Activated CD4-positive, alpha-beta T cell treated with anti-CD3 and anti-CD28 coated beads, Interleukin-2, amount 50 U/mL, for 1 hour (primary cell): ENCODE measurements around the gene NGB.
A peak's percentile ranks its signal among the peaks of the same experiment; 100 is the strongest.
"Not testable (repeated sequence)": the region's sequence is repeated elsewhere in the genome, so short reads cannot be mapped to it uniquely, and the experiment has no call there.

Experiments
- DNase-seq: peaks from one replicate; pipeline ENCODE4 v3.0.0-alpha.2; 2020

NGB gene

DNA sequence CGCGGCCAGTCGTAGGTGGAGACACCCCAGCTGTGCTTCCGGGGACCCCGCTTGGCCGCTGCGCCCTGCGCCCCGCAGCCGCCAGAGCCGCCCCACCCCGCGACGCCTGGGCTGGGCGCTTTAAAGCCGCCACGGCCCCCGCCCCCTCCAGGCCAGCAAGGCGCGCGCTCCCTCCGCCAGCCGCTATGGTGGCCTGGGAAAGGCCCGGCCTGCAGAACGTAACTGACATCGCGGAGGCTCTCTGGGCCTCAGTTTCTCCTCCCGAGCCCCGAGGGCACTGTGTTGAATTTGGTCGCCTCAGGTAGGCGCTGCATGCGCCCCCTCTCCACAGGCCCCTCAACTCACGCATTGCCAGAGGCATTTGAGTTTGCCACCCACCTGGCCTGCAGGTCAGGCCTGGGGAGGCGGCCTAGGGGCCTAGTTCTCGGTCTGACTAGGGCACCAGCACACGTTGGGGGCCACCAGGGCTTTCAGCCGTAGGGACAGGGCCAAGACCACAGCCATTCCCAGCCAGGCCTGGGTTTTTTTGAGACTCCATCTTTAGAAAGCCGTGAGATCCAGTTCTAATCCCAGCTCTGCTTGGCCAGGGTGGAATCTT, at the start of gene NGB:
Gene NGB (minus strand): TSS at position 94 of the 598 bp plus-strand sequence. CDS start 269 bp downstream, outside the sequence.
- no peak for DNase-seq

GRCh38 chr14:77320238-77320935, 49.4 kb upstream of the NGB start, which contains the start of gene POMT2:
POMT2 (minus strand) TSS chr14:77320883; CDS start chr14:77320681, 202 bp downstream.
- DNase-seq, result peak; percentile 90

DNA sequence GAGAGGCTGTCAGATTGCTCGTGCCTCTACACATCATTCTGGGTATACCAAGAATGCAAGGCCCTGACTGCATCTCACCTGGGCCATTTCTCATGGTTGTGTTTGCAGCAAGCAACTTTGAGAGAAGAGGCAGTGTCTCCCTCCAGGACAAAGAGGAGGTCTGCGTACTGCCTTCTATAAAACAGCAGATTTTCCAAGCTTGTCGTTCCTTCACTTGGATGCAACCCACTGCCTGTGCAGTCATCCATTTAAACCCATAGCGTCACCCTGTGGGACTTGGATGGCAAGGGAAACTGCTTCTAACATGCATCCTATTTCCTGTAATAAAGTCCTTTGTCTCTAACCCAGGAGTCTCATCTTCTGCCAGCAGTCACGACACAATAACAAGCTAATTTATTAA, 48.4 kb upstream of the NGB start:
- DNase-seq, result no peak

DNA sequence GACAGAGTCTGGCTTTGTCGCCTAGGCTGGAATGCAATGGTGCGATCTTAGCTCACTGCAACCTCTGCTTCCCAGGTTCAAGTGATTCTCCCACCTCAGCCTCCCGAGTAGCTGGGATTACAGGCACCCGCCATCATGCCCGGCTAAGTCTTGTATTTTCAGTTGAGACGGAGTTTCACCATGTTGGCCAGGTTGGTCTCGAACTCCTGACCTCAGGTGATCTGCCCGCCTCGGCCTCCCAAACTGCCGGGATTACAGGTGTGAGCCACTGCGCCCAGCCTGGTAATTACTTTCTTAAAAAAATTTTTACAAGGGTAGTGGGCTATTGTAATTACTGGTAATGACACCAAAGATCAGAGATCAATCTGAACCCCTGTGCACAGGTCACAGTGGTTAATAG, 47.8 kb upstream of the NGB start:
- DNase-seq, result not testable (repeated sequence)

GRCh38 chr14:77318006-77318553, 47.1 kb upstream of the NGB start:
- DNase-seq, result no peak

DNA sequence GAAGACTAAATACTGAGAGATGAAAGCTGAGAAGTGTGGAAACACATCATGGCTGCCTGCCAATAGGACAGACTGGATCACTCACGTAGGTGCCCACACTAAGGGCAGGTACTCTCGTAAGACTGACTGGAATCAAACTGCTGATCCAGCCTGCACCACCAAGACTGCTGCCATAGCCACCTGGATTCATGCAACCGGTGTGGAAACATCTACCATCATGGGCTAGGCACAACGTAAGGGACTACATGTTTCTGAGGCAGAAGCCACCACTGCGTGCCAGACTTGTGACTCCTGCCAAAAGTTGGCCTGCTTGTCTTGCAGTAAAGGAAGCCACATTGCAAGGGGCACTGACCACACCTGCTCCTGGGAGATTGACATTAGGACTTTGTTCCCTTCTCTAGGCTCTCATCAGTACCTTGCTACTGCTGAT, 45.9 kb upstream of the NGB start:
- DNase-seq, result no peak

GRCh38 chr14:77316195-77316505, 45.1 kb upstream of the NGB start:
- no peak for DNase-seq

- no peak for DNase-seq
These were observed 43.8 kb upstream of the NGB start for GRCh38 chr14:77314539-77315457.

- DNase-seq, result no peak
These were observed 43.0 kb upstream of the NGB start for GRCh38 chr14:77314043-77314442.

GRCh38 chr14:77313371-77313770, 42.4 kb upstream of the NGB start:
- no peak for DNase-seq

DNA sequence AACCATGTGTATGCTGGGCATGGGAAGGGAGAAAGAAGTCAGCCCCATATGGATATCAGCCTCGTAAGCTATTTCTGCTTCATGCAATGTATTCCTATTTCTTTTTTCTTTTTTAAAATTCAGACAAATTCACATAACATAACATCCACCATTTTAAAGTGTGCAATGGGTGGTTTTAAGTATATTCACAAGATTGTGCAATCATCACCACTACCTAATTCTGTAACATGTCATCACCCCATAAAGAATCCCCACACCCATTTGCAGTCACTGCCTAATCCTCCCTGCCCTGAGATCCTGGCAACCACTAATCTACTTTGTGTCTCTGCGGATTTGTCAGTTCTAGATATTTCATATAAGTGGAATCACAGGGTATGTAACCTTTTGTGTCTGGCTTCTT, 40.2 kb upstream of the NGB start:
- DNase-seq, result no peak

DNA sequence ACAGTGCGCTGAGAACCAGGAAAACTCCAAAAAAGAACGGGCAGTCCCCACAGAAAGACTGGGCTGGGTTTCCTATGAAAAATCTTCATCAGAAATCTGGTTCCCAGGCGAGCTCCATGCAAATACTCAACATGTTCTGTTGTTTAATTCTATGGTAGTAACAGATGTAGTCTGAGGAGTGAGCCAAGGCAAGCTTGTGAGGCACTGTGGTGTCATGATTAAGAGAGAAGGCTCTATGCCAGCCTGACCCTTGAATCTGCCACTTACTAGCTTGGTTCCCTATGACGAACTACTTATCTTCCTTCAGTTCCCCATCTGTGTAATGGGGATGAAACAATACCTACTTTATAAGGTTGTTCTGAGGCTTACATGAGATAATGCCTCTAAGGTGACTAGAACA, 39.0 kb upstream of the NGB start:
- DNase-seq, result no peak

DNA sequence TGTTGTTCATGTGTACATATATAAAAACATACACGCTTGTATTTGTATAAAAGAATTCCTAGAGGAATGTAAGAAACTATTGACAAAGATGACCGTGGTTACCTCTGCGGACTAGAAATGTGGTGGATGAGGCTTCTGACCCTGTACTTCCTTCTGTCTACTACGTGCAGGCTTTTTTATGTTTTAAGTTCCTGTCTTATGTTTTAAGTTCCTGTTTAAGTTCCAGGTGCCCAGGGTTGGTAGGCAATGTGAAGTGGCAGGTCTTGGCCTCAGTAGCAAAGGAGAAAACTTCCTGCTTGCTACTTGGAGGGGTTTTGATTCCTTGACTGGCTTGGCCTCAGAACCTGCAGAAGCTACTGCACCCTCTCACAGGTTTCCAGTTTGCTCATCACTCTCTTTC, 38.1 kb upstream of the NGB start:
- DNase-seq, result no peak

DNA sequence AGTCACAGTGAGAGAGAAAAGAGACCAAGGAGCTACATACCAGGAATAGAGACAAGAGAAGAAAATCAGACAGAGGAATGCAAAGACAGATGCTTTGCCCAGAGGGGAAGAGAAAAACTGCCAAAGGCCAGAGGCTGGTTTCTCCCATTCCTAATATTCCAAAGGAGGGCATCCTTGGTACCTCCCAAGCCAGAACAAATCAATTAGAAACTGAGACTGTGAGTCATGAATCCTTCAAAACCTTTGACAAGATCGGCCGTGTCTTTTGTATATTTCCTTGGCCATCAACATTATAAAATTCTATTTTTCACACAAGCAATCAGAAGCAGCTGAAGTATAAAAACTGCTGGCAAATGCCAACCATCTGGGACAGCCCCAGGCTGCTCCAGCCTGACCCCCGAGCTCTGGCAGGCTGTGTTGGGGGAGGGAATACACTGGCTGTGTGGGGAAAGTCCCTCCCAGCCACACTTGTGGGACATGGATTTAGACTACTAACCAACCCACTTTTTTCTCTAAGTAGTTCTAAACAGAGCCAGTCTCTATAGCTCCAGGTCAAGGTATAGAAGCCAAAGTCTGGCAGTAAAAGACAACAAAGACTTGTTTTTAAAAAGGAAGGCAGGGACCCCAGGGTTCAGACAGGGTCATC, 36.0 kb upstream of the NGB start:
- no peak for DNase-seq

GRCh38 chr14:77306416-77306815, 35.4 kb upstream of the NGB start:
- DNase-seq, result no peak

- DNase-seq, result no peak
These were observed 34.7 kb upstream of the NGB start for GRCh38 chr14:77305696-77306095.

GRCh38 chr14:77303417-77304156, 32.6 kb upstream of the NGB start:
- DNase-seq, result no peak

- no peak for DNase-seq
These were observed 31.9 kb upstream of the NGB start for GRCh38 chr14:77302926-77303325.

DNA sequence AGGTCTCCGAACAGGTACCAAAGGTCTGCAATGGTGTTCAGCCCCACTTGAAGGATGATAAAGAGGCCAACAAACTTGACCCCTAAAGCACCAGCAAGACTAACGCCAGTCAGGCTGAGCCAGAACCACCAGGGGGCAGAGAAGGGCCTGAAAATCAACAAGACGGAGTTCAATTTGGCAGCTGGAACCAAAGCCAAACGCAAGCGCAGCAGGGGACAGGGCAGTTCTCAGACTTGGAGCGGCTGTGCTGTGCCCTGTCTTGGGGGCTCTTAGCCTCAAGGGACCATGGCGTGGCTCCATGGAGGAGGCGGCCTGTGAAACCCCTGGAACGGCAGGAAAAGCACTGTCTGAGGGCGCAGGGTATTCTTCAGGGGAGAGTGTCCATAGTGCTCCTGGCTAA, 30.1 kb upstream of the NGB start:
- DNase-seq, result peak; percentile 43

DNA sequence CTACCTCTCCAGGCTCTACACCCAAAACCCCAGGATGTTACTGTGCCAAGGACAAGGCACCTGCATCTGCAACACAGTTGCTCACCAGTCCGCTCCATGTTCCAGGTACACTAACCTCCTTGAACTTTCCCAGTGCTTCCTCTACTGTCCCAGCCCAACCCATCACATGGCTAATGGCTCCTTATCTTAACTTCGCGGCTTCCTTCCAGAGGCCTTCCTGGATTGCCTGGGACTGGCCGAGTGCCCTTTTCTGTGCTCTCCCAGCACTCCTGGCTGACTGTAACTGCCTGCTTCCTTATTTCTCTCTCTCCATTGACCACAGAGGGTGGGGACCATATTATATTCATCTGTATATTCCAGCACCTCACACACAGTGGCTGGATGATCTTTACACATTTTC, 28.8 kb upstream of the NGB start:
- DNase-seq, result no peak

GRCh38 chr14:77296906-77297305, 25.9 kb upstream of the NGB start:
- no peak for DNase-seq

DNA sequence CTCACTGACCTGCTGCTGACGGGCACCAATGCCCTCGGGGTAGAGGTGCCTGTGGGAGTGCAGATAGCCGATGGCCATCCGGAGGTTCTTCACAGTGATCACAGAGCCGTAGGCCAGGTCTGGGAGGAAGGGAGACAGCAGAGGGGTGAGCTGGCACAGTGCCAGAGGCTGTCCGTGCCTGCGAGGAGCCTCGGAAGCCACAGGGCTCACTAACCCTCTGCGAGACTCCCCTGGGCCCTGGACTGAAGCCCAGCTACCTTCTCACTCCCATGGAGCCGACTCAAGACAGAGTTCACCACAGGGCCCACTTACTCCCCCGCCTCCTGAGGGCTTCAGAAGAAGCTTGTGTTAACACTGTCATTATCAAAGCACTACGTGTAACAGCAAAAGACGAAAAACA, 25.1 kb upstream of the NGB start:
- DNase-seq, result no peak
